DOHH2 (cell line): ENCODE measurements around the gene ULBP2.

Experiments used
- EZH2phosphoT487 ChIP-seq: fragments of 200-600 bp; sonication (generic); IDR thresholded peaks from 2 replicates; pipeline ENCODE4 v1.6.1; 2017; ENCODE audit warnings: borderline replicate concordance, mild to moderate bottlenecking, antibody characterized with exemption, low read length, moderate library complexity, mixed read lengths
- TF ChIP-seq, protein P1 (sequence below): fragments of 200-600 bp; sonication (generic); IDR thresholded peaks from one replicate; pipeline ENCODE4 v1.5.1; 2014; ENCODE audit warnings: antibody characterized with exemption, mild to moderate bottlenecking, low read depth, low read length; ENCODE audit not compliant: poor library complexity, severe bottlenecking

DNA sequence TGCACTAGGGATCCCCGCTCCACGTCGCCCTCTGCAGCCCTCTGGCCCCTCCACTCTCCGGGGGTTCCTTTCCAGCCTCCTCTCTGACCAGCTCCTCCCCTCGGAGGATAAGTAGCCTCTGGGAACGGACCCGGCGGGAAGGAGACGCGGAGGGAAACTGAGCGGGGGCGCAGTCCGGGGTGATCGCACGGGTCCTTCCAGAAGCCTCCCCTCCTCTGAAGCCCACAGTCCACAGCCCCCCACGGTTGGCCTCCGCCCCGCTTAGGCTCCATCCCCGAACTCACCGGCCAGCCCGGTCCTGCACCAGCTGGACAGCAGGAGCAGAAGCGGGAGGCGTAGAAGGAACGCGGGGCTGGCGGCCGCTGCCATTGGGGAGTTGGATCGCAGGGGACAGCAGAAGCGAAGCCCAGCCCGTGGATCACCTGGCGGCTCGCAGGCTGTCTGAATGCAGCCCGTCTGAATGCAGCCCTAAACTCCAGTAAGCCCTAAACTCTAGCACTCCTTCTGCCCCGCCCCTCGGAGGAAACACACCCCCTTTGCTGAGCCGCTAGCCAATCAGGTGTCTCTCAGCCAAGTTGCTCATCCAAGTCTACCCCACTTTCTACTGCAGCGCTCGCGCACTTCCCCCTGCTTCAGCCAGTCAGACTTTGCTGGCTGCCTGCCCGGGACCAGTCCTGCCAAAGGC, 19.0 kb upstream of the ULBP2 start, which contains the start of gene RAET1G:
- TF ChIP-seq, protein P1, sequence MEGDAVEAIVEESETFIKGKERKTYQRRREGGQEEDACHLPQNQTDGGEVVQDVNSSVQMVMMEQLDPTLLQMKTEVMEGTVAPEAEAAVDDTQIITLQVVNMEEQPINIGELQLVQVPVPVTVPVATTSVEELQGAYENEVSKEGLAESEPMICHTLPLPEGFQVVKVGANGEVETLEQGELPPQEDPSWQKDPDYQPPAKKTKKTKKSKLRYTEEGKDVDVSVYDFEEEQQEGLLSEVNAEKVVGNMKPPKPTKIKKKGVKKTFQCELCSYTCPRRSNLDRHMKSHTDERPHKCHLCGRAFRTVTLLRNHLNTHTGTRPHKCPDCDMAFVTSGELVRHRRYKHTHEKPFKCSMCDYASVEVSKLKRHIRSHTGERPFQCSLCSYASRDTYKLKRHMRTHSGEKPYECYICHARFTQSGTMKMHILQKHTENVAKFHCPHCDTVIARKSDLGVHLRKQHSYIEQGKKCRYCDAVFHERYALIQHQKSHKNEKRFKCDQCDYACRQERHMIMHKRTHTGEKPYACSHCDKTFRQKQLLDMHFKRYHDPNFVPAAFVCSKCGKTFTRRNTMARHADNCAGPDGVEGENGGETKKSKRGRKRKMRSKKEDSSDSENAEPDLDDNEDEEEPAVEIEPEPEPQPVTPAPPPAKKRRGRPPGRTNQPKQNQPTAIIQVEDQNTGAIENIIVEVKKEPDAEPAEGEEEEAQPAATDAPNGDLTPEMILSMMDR: no peak
- TF ChIP-seq EZH2phosphoT487: no peak
